KBM-7 (cell line): ENCODE results near the gene OTOP1.
"Not testable (repeated sequence)": the region's sequence is repeated elsewhere in the genome, so short reads cannot be mapped to it uniquely, and the experiment has no call there.

Experiments
- DNase-seq: peaks from one replicate; pipeline ENCODE4 v3.0.0-alpha.2; 2015
- in situ Hi-C: fragments of 300-500 bp; cut with MboI; formaldehyde crosslinking; loops from 2 replicates; pipeline ENCODE4 v1.14.3; 2020; ENCODE audit warnings: low sequenced_read_pairs, low pct_unique_long_range_greater_than_20kb, mixed read lengths

The OTOP1 gene

GRCh38 chr4:4167981-4168780 is 58.5 kb downstream of the OTOP1 start:
- DNase-seq, in situ Hi-C loops: not testable (repeated sequence)

DNA sequence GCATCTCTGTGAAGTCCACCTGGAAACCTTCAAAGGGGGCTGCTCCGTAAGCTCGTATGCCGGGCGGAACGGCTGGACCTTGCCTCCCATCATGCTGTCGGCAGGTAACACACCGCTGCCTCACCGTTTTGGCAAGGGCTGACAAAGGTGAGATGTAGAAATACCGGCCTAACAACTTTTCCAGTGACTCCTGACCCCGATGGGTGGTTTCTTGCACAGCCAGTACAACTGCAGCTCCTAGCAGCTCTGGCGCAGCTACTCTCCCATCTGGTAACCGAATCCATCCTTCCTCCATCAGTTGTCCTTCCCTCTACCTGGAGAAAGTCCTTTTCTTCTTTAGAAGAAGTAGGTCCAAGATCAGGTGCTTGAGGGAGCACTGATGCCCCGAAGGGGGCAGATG is 59.7 kb downstream of the OTOP1 start:
- DNase-seq, in situ Hi-C loops: not testable (repeated sequence)

DNA sequence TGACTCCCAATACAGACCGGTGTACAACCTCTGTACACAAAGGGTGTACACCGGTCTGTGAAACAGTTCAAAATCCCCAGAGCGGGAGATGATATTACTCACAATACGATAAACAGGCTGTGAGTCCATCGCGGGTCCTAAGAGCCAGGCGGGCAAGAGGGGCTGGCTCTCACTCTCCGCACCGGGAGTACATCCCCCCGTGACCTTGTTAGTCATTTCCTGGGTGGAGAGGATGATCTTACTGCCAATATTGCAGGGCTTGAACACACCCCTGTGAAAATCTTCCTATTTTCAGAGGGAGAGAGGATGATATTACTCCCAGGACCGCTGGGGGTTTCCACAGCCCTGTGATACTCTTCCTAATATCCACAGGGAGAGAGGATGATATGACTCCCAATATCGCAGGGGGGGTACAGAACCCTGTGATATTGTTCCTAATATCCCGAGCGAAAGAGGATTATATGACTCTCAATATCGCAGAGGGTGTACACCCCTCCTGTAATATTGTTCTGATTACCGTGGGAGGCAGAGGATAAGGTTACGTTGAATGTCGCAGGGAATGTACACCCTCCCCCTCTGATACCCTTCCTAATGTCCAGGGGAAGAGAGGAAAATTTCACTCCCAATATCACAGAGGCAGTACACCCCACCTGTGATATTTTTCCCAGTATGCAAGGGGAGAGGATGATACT is 60.9 kb downstream of the OTOP1 start:
- in situ Hi-C loops, DNase-seq: not testable (repeated sequence)

DNA sequence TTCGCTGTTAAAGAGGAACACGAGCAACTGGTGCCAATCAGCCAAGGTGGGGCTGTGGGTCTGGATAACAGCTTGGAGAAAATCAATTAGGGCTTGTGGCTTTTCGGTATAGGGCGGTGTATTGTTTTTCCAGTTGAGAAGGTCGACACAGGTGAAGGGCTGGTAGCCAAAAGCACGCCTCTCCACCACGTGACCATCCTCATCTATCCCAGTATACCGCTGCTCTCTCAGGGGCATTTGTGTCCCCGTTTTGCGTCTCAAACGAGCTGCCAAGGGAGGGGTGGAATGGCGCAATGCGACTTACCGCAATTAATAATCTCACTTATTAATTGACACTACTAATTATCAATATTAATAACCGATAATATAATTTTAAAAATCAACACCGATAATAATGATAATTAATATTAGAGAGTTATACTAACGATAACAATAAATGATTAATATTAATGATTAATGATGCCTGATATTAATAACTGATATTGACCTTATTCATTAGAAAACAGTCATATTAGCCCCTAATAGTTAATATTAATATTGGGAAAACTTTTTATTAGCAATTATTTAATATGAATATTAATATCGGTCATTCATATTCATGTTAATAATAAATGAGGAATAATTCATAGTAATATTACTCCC is 62.1 kb downstream of the OTOP1 start:
- in situ Hi-C loops, DNase-seq: not testable (repeated sequence)

DNA sequence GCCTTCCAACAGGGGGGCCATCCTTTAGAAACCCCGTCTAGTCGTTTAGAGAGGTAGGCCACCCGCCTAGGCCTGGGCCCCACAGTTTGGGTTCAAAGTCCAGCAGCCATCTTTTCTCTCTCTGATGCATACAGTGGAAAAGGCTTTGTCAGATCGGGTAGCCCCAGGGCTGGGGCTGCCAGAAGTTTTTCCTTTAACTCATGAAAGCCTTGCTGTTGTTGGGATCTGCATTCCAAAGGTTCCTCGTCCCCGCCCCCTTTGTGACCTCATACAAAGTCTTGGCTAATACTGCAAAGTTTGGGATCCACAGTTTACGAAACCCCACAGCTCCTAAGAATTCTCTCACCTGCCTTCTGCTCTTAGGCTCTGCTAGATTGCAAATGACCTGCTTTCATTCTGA is 64.5 kb downstream of the OTOP1 start:
- DNase-seq, in situ Hi-C loops: not testable (repeated sequence)

- in situ Hi-C loops, DNase-seq: not testable (repeated sequence)
These were observed 65.6 kb downstream of the OTOP1 start for GRCh38 chr4:4160956-4161665.

DNA sequence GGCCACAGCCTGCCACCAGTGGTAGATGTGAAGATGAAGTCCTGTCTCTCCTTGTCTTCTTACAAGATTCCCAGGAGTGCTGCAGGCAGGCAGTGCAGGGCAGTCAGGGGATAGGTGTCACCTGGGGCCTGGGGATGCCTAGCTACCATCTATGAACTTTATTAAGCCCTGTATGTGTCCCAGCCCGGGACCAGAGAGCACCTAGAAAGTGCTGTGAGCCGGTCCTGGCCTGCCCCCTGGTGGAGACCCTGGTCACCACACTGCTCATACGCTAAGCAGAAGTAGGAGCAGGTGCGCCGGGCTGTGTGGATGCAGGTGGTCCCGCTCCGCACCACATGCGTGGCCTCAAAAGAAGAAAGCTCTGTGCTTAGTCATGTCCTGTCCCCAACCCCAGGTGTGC is 81.1 kb downstream of the OTOP1 start:
- in situ Hi-C loops = not testable (repeated sequence)

GRCh38 chr4:4143376-4143775 is 83.4 kb downstream of the OTOP1 start:
- DNase-seq, in situ Hi-C loops: not testable (repeated sequence)

More for the DNA sequence above, 81.1 kb downstream of the OTOP1 start:
- DNase-seq = peak; percentile 57

- DNase-seq, in situ Hi-C loops: not testable (repeated sequence)
These were observed 84.0 kb downstream of the OTOP1 start for GRCh38 chr4:4142679-4143078.

DNA sequence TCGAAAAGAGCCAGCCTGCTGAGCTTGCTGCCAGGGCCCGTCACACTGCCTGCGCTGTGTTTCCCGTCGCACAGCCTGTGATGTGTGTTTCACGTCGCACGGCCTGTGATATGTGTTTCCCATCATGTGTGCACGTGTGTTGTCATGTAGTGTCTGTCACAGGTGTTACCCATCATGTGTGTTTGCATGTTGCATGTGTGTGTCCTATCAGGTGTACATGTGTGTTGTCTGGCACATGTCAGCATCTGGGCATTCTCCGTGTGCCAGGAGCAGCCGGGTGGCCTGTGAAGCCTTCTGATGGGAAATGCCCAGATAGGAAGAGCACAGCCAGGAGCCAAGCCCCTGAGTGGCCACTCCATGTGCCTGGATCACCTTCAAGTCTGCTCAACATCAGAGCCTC is 85.5 kb downstream of the OTOP1 start:
- DNase-seq, in situ Hi-C loops: not testable (repeated sequence)
